ENCODE data around the gene CORIN.
"Not testable (repeated sequence)": the region's sequence is repeated elsewhere in the genome, so short reads cannot be mapped to it uniquely, and the experiment has no call there.

CORIN gene

DNA sequence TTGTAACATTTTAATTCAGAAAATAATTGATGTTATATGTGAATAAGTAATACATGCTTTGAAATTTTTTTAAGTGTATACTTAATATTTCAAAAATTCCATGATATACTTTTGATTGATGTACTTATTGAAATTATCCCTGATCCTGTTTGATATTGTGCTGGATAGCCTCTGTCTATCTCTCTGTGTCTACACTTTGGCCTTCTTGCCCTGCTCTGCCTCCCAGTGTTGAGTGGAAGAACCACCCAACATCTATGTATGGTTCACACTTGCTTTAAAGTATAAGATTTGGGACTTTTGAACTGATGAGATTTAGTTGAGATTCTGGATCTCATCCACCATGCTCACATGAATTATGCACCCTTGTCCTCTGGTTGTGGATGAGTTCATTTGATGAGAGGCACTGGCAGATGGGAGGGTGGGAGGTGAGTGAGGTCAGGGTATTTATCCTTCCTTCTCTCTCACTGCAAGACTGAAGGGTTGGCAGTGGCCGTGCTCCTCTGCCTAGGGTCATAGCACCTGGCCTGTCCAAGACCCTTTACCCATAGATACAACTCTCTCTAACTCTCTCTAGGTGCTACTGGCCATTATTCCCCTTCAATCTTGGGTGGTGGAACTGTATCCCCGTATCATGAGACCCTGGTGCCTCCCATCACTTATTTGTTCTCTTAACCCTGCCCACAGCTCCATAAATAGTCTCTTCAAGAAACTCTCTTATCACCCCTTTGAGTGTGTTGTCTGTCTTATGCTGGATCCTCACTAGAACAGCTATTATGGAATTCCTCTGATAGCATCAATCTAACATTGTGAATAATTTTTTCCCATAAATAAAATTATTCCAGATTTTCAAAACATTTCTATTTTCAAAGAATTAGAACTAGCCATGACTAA is 75.2 kb downstream of the CORIN start:
- DNase-seq = no peak

DNA sequence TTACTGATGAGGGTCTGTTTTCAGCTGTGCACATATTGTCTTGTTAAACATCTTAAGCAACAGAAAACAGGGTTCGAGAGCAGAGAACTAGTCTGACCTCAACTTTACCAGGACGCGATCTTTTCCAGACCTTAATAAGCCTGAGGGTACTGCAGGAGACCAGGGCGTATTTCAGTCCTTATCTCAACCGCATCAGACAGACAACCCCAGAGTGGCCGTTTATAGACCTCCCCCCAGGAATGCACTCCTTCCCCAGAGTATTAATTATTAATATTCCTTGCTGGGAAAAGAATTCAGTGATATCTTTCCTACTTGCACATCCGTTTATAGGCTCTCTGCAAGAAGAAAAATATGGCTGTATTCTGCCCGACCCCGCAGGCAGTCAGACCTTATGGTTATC is 84.6 kb downstream of the CORIN start:
- DNase-seq = not testable (repeated sequence)

GRCh38 chr4:47752214-47752613 is 85.7 kb downstream of the CORIN start:
- no peak for DNase-seq

- DNase-seq = no peak
Observed at GRCh38 chr4:47750788-47751187, 87.1 kb downstream of the CORIN start.

GRCh38 chr4:47749858-47750257 is 88.0 kb downstream of the CORIN start:
- no peak for DNase-seq

DNA sequence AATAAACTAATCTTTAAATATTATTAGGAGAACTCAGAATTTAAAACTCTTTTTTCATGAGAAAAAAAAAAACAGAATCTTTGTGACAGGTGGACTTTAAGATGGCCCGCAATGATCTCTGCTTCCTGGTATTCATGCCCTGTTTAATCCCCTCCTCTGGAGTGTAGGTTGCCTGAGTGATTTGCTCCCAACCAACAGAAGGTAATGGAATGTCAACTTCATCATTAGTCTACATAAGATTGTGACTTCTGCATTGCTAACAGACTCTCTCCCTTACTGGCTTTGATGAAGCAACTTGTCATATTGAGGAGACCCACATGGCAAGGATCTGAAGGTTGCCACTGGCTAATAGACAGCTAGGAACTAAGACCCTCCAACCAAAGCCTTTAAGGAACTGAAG is 88.8 kb downstream of the CORIN start:
- no peak for DNase-seq

DNA sequence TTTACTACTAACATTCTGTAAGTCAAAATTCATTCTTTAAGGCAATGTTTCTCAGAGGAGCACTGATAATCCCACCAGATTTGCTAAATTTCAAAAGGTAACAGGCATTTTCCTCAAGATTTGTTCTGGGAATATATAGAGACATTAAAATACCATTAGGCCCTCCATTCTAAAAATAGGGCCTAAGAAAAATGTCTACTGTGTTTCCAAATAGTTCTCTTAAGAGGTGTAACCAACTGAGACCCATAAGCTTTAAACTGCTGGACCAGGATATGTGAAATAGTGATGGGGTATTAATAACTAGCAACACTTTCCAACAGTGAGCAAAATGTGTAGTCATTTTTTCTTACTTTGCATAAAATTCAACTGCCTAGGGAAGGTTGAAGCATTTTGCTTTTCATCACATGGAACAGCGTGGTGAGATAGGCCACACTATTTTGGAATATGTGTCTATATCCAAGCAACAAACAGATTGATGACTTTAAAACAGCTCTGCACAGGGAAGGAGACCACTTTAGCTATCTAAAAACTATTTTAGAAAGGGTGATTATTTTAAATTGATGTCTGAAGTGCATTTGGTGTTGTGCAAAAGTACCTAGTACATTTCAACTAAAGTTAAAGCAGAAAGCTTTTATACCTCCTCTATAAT is 89.9 kb downstream of the CORIN start:
- no peak for DNase-seq

- no peak for DNase-seq
Observed at GRCh38 chr4:47747211-47747610, 90.7 kb downstream of the CORIN start.

DNA sequence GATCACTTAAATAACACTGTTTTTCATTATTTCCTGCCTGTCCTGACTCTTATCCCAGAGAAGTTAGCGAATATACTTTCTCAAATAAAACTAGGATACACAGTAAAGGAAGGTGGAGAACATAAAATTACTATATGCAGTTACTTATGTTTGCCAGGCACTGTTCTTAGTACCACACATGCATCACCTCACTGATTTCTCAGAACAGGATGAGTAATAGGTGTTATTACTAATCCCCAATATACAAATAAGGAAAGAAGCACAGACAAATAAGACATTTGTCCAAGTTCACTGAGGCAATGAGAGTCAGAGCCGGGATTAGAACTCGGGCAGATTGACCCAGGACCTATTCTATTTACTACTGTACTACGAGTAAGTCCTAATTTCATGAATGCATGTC is 91.7 kb downstream of the CORIN start:
- no peak for DNase-seq

DNA sequence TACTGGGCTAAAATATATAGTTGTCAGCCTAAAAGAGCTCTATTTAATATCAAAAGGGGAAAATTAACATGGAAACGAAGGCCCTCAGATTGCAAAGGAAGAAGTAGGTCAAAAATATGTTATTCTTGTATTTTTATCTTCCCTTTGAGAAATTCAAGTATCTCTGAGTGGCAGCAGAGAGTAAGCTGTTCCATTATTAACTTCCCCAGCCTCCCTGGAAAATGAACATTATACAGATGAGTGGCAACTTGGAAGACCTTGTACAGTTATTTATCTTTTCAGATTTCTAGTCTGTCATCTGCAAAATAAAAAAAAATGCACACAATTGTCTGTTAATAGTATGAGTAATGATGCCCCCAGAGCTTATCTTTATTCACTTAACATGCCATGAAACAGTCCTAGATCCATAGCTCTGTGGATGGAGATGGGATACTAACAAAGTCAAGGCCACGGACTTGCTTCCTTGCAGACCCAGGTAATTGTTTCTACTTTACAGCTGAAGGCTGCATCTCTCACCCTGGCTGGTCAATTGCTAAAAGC is 93.0 kb downstream of the CORIN start:
- no peak for DNase-seq

- no peak for DNase-seq
Observed at GRCh38 chr4:47744253-47744652, 93.6 kb downstream of the CORIN start.

DNA sequence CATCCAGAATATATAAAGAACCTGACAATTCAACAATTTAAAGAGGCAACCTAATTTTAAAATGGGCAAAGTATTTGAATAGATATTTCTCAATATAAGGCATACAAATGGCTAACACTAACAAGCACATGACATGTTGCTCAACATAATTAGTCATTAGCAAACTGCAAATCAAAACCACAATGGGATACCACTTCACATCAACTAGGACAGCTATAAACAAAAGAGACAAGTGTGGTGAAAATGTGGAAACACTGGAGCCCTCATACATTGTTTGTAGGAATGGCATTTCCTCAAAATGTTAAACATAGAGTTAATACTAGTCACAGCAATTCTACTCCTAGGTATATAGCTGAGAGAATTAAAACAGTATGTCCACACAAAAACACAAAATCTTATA is 96.7 kb downstream of the CORIN start:
- no peak for DNase-seq

- no peak for DNase-seq
Observed at GRCh38 chr4:47737326-47737725, 100.5 kb downstream of the CORIN start.

GRCh38 chr4:47736555-47736954 is 101.3 kb downstream of the CORIN start:
- no peak for DNase-seq

DNA sequence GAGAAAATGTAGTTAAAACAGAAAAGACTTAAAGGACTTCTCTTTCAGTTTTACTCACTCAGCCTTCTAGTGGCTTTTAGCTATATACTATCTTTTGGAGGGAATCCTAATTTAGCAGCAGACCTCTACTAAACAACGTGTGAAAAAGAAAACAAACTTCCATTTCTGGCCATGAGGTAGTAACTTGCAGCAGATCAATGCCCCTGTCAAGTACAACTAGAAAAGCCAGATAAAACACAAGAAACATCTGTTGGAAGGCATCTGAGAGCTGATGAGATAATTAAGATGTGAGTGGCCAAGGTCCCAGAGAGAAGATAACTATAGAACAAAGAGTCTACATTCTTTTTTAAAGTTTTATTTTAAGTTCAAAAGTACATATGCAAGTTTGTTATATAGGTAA is 101.7 kb downstream of the CORIN start:
- DNase-seq = no peak

GRCh38 chr4:47733302-47734175 is 104.3 kb downstream of the CORIN start:
- no peak for DNase-seq

DNA sequence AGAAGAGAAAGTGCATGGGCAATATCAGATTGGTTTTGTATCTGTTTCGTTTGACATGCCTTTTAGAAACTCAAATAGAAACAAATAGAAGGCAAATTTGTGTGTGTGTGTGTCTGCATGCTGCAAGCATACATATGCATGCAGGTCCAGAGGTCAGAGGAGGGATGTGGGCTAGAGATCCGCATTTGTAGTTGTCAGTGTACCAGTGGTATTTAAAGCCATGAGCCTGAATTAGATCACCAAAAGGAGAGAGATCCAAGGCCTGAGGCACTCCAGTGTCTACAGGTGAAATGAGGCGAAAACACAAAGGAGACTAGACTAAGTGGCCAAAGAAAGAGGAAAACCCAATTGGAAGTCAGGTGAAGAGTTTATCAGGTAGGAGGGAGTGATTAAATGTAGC is 106.7 kb downstream of the CORIN start:
- DNase-seq = no peak

DNA sequence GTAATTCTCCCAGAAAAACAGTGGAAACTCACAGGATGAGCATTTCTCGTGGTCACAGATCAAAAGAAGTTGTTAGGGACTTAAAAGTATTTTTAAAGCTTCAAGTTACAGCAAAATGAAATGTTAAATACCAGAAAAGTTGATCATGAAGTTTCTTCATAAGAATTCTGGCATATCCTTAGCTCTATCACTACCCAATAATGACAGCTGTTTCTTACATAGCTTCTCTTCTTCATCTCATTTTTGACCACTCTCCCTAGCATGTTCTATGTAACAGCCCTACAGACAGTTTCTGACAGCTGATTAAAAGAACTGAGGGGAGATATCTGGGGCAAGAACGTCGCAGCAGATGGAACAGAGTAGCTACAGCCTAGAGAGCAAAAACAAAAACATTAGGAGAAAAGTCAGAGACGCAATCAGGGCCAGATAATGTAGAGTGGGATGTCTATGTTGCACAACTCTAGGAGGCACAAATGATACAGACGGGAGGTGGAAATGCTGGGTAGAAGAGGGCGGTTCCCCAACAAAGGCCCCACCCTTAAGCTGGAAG is 108.7 kb downstream of the CORIN start:
- DNase-seq = no peak

- no peak for DNase-seq
Observed at GRCh38 chr4:47721892-47722575, 115.8 kb downstream of the CORIN start.

DNA sequence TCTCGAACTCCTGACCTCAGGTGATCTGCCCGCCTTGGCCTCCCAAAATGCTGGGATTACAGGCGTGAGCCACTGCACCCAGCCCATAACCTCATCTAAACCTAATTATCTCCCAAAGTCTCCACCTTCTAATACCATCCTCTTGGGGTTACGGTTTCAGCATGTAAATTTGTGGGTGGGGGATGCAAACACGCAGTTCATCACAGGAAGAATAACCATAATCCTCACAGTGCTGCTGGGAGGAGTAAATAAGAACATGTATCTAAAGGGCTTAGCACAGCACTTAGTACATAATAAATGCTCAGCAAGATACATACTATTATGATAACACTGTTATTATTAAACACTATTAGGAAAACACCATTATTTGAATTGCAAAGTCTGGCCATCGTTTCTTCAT is 116.4 kb downstream of the CORIN start:
- no peak for DNase-seq

GRCh38 chr4:47720787-47721186 is 117.1 kb downstream of the CORIN start:
- DNase-seq = no peak

DNA sequence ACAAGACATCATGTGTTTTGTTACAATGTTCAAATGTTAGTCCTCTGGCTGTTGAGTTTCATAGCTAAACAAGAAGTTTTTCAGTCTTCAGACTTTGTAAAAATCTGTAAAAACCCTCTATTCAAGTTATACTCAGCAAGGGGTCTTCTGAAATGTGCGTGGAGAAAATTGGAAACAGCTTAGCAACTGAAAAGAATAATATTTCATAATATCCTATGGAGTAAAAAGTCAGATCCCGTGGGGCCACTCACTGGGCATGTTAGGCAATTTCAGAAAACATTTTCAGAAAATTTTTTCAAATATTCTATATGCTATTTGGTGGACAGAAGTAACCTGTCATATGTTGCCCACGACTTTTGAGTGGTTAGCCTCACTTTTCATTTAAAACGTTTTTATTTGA is 118.3 kb downstream of the CORIN start:
- DNase-seq = no peak
